Measurements from ENCODE around the gene CWH43.

GRCh38 chr4:49036528-49036927 lies 50.5 kb downstream of the CWH43 start:
- TF ChIP-seq, protein P1, sequence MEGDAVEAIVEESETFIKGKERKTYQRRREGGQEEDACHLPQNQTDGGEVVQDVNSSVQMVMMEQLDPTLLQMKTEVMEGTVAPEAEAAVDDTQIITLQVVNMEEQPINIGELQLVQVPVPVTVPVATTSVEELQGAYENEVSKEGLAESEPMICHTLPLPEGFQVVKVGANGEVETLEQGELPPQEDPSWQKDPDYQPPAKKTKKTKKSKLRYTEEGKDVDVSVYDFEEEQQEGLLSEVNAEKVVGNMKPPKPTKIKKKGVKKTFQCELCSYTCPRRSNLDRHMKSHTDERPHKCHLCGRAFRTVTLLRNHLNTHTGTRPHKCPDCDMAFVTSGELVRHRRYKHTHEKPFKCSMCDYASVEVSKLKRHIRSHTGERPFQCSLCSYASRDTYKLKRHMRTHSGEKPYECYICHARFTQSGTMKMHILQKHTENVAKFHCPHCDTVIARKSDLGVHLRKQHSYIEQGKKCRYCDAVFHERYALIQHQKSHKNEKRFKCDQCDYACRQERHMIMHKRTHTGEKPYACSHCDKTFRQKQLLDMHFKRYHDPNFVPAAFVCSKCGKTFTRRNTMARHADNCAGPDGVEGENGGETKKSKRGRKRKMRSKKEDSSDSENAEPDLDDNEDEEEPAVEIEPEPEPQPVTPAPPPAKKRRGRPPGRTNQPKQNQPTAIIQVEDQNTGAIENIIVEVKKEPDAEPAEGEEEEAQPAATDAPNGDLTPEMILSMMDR (IDR thresholded peaks at IDR 0.05), result no peak
- TF ChIP-seq POLR2A (IDR thresholded peaks at IDR 0.05), result no peak

All from adrenal gland (tissue), 5 donors.